ENCODE results near the gene CTAG1B.
"Not testable (repeated sequence)": the region's sequence is repeated elsewhere in the genome, so short reads cannot be mapped to it uniquely, and the experiment has no call there.

The CTAG1B gene

GRCh38 chrX:154582994-154583393 lies 36.1 kb downstream of the CTAG1B start:
- DNase-seq, result not testable (repeated sequence)

DNA sequence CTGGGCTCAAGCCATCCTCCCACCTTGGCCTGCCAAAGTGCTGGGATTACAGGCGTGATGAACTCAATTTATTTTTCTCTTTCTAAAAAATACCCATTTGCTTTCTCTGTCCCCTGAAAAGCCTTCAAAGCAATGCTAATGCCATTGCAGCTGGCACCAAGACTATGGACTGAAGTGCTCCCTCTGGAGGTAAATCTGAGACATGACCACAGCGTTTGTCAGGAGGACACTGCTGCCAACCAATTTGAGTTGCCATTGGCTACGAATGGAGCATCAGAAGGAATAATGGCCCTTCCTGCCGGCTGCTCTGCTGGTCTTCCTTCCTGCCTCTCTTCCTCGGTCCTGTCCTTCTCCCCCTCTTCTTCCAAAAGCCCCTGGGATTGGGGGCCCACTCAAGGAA lies 44.0 kb downstream of the CTAG1B start:
- DNase-seq, result not testable (repeated sequence)

GRCh38 chrX:154573061-154573460 lies 46.0 kb downstream of the CTAG1B start:
- DNase-seq, result not testable (repeated sequence)

DNA sequence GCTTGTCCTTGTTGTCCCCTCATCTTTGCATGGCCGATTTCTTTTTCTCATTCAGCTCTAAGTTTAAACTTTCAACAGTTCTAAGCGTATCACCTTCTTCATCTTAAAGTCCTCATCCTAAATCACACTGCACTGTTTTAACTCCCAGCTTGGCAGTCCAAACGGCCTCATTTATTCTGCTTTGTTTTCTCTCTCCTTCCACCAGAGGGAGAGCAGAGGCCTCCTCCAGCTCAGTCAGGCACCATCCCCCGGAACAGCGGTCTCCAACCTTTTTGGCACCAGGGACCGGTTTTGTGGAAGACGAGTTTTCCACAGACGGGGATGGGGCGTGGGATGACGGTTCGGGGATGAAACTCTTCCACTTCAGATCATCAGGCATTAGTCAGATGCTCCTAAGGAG lies 48.7 kb downstream of the CTAG1B start:
- not testable (repeated sequence) for DNase-seq

Data from NCI-H510A (cell line).